HG03175 (cell line): ENCODE results near the gene KLC3.

Experiments used
- ATAC-seq: cut with Tn5 transposase; IDR thresholded peaks from one replicate; pipeline ENCODE4 v1.9.1; 2021; ENCODE audit warnings: mild to moderate bottlenecking, moderate library complexity; ENCODE audit not compliant: unreplicated experiment

Gene KLC3

GRCh38 chr19:45368737-45369340 lies 28.3 kb downstream of the KLC3 start:
- no peak for ATAC-seq

- peak; percentile 95 for ATAC-seq
Observed at GRCh38 chr19:45370410-45371204, 30.1 kb downstream of the KLC3 start, which contains the start of gene ERCC2. Gene ERCC2 (minus strand): TSS chr19:45370573. CDS start chr19:45370540, 33 bp downstream.

GRCh38 chr19:45376045-45376724 lies 35.6 kb downstream of the KLC3 start:
- ATAC-seq = no peak

DNA sequence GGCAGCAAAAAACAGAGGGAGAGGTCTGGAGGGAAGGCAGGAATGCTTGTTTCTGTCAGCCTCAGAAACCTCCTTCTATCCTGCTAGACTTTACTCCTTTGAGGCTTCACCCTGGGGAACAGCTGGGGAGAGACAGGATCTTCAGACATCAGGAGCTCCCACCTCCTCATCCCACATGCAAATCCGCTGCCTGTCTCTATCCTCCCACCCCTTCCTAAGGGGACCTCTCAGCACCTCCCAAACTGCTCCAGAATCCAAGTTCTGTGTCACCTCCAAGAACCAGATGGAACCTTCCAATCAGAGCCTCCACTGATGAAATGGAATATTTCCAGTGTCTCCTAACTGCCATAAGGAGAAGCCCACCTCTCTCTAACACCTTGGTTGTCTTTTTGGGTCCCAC lies 39.6 kb downstream of the KLC3 start:
- no peak for ATAC-seq

GRCh38 chr19:45382426-45382825 lies 41.9 kb downstream of the KLC3 start:
- ATAC-seq = no peak

- ATAC-seq = no peak
Observed at GRCh38 chr19:45385392-45386221, 45.1 kb downstream of the KLC3 start.

- ATAC-seq = no peak
Observed at GRCh38 chr19:45391346-45391745, 50.8 kb downstream of the KLC3 start.

- no peak for ATAC-seq
Observed at GRCh38 chr19:45391871-45392665, 51.5 kb downstream of the KLC3 start.

DNA sequence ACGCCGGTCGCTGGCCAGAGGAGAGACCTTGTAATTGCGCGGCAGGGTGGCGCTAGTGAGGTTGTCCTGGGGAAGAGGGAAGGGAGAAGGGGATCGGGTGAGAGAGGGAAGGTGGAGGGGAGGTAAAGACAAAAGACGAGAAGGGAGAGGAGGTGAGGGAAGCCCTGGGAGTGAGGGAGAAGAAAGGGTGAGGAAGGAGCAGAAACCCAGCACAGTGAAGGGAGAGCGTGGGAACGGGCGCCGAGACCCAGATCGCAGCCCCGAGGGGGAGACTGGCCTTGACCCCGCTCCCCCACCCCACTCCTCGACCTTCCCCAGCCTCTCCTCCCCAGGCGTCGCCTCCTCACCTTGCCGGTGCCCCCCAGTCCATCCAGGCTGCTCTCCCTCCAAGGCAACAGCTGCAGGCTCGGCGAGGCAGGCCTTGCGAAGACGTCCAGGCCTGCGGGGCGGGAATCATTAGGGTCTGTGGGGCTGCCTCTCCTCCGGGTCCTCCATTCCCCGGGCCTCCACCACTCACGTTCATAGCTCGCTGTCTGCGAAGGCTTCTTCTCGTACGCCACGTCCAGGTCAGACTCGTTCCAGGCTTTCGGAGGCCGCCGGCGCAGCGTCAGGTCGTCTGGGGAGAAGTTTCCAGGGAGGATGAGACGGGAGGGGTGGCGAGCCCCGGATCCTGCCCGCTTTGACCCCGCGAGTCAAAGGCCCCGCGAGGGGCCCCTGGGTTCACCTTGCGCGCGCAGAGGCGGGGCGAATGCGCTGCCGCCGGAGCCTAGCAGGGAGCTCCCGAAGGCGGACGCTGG lies 55.5 kb downstream of the KLC3 start:
- ATAC-seq = no peak

GRCh38 chr19:45400192-45400591 lies 59.6 kb downstream of the KLC3 start:
- ATAC-seq = no peak
